ENCODE results near the gene KANSL3. TPM values are rescaled to one million over a fixed set of nuclear protein-coding genes. Genes with fewer than 3 reads are reported as not detected.
"Not testable (repeated sequence)": the region's sequence is repeated elsewhere in the genome, so short reads cannot be mapped to it uniquely, and the experiment has no call there.

Gene KANSL3
- total RNA-seq, 1 donor from 2014 or later = 45.2 TPM

DNA sequence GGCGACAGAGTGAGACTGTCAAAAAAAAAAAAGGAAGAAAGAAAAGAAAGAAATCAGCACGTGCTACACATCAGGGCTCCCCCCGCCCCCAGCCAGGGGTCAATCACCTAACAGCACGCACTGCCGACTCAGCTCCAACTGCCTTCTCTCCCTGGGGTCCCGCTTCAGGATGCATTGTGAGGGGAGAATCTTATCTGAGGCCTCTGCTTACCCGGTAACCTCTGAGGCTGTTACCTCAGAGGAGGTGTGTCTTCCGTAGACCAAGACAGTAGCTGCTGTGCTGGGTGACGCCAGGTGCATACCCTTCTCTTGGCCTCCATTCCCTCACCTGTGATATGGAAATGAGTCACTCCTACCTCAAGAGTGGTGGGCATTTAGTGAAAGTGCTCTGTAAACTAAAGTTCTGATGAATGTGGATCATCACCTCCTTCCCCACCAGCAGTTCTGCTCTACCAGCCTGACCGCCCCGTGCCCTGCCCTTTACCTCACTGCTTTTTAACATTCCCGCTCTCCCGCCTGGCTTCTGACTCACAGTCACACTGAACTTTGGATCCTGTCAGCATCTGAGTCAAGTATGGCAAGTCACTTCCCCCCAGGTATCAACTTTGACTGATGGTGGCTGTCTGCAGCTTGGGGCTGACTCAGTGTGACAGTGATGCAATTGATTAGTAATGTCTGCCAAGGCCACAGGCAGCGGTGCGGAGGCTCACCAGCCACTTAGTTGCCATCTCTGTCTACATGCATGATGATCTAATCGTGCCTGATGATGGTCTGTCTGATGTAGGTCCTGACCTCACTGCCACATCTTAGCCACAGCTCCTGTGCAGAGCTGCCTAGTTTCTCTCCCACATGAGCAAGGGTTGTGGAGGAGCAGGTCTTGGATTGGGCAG, 81.4 kb downstream of the KANSL3 start:
- no peak for DNase-seq

DNA sequence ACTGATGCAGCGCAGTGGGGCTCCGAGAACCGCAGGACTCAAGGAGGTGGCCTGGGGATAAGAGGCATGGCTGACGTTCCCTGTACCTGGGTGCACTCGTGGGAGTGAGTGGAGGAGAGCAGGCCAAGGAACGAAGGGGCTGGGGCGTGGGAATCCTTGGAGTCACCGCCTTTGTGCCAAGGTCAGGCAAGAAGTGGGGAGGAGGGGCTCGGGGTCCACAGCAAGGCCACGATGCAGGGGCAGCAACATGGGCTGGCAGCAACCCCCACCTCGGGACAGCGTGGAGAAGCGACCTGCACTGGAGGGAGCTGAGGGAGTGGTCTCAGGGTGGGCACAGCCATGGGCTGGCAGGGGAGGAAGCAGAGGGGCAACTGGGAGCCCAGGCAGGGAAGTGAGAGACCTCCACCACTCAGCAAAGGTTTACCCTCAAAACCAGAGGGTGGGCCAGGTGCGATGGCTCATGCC, 82.9 kb downstream of the KANSL3 start:
- no peak for DNase-seq

DNA sequence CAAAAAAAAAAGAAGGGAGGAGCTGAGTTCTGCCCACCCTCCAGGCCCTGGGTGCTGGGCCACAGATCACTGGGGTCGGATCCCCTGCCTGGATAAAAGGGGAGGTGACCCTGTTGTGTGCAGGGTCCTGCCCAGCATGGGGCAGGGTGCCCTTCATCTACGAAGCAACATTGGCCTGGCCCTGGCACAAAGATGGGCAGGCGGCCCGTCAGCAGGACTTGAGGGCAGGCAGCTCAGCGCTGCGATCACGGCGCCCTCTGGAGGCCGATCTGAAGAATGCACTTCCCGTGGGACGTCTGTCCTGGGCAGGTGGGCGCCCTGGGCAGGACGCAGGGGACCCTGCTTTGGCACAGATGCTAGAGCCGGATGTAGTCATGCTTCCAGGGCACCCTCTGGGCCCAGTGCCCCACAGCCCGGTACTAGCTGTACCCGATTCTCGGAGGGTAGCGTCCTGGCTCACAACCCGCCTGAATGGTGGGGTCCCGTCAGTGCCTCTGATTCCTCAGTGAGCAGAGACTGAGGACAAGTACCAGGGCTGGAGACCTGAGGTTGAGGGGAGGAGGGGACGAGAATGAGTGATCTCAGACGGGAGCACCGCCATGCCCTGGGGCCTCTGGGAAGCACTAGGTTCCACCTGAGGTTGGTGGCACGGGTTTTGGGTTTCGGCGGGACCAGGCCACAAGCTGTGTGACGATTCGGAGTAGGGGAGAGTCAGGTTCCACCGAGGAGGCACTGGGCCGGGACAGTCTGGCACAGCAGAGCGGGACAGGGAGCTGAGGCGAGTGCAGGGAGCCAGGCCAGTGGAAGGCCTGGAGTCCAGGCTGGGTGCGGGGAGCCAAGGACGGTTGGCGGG, 83.6 kb downstream of the KANSL3 start:
- DNase-seq = peak; percentile 75

DNA sequence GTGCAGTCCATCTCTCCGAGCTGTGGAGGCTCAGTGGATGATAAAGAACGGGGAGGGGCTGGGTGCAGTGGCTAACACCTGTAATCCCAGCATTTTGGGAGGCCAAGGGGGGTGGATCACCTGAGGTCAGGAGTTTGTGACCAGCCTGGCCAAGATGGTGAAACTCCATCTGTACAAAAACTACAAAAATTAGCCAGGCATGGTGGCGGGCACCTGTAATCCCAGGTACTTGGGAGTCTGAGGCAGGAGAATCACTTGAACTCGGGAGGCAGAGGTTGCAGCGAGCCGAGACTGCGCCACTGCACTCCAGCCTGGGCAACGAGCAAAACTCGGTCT, 84.2 kb downstream of the KANSL3 start:
- DNase-seq = not testable (repeated sequence)

DNA sequence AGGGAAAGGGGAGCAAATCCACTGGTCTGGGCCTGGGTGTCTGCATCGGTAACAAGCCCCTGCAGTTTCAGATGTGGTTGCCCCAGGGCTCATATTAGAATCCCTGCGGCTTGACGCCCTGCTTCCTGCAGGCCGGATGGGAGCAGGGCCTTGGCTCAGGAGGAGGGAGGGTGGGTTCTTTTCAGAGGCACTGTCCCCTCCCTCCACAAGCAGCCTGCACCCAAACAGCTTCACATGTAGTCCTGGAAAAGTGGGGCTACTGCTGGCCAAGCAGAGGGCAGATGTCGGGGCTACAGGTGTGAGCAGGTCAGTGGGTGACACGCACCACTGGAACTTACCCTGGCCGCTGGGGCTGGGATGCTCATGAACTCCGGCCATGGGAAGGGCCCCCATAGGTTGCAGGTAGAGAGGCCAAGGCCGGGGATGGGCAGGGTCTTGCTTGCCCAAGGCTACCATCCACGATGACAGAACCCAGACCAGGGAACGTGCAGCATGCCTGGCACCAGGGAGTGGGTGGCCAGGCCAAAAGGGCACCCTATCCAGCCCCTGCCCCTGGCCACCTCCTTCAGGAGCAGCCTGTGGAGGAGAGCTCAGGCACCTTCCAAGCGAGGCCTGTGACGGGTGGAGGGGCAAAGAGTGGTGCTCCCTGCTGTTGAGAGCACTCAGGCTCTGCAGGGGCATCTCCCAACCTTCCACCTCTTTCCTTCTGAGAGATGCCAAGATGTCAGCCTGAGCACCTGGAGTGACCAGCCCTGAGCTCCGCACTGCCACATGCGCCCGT, 84.7 kb downstream of the KANSL3 start:
- DNase-seq = no peak

DNA sequence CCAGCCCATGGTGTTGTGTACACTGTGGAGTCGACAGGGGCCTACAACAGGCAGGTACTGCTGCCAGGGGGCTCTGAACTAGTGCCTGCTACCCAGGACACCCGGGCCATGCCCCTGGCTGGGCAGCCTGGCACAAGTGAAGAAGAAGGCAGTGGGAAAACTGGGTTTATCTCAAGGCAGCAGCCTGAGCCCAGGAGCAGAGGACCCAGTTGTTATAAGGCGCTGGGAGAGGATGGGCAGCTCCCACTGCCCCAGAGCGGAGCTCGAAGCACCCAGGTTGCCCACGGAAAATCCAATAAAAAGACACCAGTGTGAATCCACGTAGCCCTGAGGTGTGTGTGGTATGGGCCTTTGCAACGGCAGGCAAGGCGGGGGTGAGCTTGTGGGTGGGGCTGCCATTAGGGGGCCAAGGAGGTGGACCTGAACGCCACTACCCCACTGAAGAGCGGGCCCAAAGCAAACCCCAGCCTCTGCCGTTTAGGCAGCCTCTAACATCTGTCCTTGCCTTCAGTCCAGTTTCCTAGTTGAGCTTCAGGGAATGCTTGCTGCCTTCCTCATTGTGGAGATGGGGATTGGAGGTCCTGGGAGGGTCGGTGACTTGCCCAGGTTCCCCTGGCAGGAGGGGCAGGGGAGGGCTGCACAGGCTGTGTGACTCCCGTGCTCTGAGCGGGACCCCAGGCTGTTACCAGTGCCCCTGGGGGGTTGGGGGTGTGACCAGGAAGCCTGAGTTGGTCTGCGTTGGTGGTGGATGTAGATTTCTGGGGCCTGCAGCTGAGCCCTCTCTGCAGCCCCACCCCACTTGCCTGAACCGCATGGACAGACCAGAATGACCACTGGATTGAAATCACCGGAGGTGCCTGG, 85.6 kb downstream of the KANSL3 start:
- no peak for DNase-seq

DNA sequence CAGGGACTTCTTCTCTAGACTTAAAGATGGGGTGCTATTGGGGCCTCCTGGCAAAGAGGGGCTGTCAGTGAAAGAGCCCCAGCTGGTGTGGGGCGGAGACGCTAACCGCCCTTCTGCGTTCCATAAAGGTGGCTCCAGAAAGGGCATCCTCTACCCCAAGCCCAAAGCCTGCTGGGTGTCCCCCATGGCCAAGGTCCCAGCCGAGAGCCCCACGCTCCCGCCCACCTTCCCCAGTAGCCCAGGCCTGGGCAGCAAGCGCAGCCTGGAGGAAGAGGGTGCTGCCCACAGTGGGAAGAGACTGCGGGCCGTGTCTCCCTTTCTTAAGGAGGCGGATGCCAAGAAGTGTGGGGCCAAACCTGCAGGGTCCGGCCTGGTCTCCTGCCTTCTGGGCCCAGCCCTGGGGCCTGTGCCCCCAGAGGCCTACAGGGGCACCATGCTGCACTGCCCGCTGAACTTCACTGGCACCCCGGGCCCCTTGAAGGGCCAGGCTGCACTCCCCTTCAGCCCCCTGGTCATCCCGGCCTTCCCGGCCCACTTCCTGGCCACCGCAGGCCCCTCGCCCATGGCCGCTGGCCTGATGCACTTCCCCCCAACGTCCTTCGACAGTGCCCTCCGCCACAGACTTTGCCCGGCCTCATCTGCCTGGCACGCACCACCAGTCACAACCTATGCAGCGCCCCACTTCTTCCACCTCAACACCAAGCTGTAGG, 86.4 kb downstream of the KANSL3 start:
- no peak for DNase-seq

DNA sequence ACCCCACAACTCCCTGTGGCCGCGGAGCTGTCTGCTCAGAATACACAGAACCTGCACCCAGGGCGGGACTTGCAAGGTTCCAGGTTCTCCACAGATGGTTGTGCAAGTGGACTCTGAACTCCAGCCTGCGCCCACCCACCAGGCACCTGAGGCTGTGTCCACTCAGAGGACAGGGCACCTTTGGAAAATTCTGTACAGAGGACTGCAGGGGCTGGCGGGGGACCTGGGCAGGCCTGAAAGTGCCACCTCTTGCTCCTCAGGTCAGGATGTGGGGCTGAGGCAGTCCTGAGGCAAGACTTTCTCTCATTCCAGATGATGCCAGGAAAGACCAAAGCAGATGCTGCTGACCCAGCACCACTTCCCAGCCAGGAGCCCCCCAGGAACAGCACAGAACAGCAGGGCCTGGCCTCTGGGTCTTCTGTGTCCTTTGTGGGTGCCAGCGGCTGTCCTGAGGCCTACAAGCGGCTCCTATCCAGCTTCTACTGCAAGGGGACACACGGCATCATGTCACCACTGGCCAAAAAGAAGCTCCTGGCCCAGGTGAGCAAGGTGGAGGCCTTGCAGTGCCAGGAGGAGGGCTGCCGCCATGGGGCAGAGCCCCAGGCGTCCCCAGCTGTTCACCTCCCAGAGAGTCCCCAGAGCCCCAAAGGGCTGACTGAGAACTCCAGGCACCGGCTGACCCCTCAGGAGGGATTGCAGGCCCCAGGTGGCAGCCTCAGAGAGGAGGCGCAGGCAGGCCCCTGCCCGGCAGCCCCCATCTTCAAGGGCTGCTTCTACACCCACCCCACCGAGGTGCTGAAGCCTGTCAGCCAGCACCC, 87.1 kb downstream of the KANSL3 start:
- no peak for DNase-seq

DNA sequence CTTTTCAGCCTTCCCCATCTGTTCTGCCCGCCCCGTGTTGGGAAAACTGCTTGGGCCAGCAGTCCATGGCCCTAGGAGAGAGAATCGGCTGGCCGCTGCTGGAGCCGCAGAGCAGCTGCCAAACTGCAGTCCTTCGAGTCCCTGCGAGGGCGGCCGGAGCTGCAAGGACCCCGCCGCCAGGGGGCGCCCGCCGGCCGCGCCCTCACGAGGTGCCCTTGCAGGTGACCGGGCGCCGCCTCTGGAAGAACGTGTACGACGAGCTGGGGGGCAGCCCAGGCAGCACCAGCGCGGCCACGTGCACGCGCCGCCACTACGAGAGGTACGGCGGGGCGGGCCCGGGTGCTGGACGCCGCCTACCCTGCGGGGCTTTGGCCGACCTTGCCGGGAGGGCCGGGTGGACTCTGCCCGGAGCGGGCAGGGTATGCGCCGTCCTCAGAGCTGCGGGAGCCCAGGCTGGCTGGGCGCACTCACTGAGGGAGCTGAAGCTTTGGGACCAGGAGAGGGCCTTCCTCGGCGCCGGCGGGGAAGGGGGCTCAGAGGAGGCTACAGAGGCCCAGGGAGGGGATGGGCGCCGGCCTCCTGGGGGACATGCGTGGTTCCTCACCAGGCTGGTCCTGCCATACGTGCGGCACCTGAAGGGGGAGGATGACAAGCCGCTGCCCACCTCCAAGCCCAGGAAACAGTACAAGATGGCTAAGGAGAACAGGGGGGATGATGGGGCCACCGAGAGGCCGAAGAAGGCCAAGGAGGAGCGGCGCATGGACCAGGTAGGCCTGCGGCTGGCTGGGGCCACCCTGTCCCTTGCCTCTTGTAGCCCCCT, 87.9 kb downstream of the KANSL3 start:
- no peak for DNase-seq

DNA sequence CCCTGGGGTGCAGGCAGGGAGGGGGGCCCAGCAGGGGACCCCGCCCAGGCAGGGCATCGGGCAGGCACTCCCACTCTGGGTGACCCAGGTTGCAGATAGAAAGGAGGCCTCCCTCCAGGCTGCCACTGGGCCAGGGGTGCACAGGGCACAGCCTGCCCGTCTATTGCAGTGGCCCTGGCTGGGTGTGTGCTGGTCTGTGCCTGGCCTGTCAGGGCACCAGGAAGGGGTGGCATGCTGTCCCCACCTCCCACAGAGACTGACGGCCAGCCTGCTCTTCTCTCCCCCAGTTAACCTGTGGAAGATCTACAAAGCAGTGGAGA, 88.7 kb downstream of the KANSL3 start:
- DNase-seq = no peak

DNA sequence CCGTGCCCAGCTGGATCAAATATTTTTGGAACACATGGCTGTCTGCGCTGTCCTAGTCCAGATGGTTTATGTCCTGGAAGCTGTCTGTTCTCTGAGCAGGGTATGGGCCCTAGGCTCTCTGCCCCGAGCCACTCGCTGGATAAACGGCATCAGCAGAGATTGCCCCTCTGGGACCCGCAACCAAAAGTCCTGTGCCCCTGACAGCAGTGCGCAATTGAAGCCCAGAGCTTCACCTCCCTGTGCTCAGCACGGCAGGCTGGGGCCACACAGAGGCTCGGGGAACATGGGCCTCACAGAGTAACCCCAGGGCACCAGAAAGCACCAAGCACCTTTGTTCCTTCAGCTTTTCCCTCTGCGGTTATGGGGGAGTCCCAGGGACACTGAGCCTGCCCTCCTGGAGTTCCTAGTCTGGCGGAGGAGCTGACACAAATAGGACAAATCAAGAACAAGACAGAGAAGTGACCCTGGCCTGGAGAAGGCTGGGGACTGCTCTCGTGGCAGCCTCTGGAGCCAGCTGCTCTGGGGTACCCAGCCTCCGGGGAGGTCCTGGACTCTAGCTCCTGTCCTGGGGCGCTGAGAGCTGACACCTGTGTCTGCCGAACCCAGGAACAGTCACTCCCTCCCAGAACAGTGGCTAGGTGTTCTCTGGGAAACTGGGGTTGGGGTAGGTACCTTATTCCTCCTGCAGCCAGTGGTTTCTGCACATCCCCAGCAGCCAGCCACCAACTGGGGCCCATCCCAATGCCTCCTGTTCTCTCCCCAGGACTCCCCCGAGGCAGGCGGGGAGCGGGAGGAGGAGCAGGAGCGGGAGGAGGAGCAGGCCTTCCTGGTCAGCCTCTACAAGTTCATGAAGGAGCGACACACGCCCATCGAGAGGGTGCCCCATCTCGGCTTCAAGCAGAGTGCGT, 89.3 kb downstream of the KANSL3 start:
- no peak for DNase-seq

DNA sequence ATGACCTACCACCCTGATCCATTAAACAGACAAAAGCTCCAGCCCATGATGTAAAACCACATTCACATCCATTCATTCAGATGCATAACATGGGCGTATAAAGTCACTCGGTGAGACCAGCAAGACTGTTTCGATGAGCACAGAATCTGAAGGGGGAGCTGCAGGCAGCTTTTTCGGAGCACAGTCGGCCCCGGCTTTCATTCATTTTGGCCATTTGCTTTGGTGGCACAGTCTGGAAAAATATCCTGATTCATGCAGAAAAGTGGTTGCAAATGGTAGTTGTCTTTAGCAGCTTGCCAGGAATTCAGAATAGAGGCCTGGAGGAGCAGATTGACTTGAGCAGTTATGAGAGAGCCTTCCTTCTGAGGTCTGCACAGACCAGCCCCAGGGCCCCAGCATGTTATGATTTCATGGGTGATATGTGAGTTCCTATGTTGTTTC, 90.4 kb downstream of the KANSL3 start:
- peak; percentile 54 for DNase-seq

DNA sequence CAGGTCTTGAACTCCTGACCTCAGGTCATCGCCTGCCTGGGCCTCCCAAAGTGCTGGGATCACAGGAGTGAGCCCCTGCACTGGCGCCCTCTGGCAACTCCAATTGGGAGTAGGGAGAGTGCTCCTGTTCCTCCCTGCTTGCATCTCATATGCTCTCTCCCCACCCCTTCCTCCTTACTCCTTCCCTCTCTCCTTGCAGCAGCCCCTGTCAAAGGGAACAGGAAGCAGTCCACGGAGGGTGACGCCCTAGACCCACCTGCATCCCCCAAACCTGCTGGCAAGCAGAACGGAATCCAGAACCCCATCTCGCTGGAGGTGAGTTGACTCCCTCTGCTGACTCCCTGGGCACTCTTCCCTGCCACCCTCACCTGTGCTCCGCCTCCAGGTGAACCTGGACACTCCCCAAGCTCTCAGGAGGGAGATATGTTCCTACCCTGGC, 90.9 kb downstream of the KANSL3 start:
- no peak for DNase-seq

DNA sequence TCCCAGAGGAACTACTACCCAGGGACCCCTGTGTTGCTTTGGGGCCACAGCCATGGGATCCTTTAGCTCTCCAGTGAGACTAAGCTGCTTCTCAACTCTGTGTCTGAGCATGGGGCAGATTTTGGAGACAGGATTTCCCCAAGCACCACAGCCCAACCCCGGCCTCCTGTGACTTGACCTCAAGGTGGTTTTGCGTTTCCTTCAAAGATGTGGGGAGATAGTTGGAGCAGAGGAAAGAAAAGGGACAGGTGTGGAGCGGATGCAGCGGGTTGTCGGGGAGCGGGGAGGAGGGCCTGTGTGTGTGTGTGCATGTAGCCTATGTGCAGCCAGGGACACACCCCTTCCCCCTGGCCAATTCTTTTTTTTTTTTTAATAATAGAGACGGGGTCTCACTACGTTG, 91.3 kb downstream of the KANSL3 start:
- no peak for DNase-seq

DNA sequence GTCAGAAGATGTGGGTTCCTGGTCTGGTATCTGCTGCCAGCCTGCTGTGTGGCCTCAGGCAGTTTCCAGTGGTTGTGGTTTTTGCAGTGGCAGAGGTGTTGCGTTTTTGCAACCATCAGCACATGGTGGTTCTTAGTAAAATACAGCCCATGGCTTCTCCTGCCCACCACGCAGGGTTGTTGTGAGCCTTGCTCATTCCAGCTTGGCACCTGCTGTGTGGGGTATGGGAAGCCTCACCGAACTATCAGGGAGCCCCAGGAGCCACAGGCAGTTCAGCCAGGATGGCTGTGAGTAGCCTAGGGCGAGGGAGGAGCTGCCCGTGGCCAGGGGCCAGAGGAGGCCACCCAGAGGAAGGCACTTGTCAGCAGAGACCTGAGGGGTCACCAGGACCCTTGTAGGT, 91.8 kb downstream of the KANSL3 start:
- DNase-seq = no peak
